ENCODE results near the gene TLR8. TPM values are rescaled to one million over a fixed set of nuclear protein-coding genes. Genes with fewer than 3 reads are reported as not detected.
"Not testable (repeated sequence)": the region's sequence is repeated elsewhere in the genome, so short reads cannot be mapped to it uniquely, and the experiment has no call there.

TLR8 gene
- total RNA-seq, 3 donors from 2014 or later = 0.29 to 2.3 (median 1.5) TPM

GRCh38 chrX:12961196-12961718 lies 54.8 kb downstream of the TLR8 start:
- no peak for ATAC-seq
- Histone ChIP-seq H3K9me3 (no peaks in the 10 kb centered on the region), H3K4me3 (no peak overlapping the region), H3K36me3 (ENCODE audit: low read depth) (no peaks in the 10 kb centered on the region), H3K4me1 (ENCODE audit: low read depth) (no peaks in the 10 kb centered on the region)
- intact Hi-C loops (cut with DNase I, micrococcal nuclease) = no loop called here
- DNase-seq = no peak
- TF ChIP-seq CTCF (IDR thresholded peaks at IDR 0.05) = no peak

GRCh38 chrX:12962041-12962504 lies 55.7 kb downstream of the TLR8 start:
- H3K36me3 ChIP-seq (ENCODE audit: low read depth) = no peaks in the 10 kb centered on the region
- no peaks in the 10 kb centered on the region for H3K9me3 ChIP-seq
- intact Hi-C loops (cut with DNase I, micrococcal nuclease) = no loop called here
- ATAC-seq = peak; percentile 29
- no peaks in the 10 kb centered on the region for H3K4me1 ChIP-seq (ENCODE audit: low read depth)
- no peak for TF ChIP-seq CTCF (IDR thresholded peaks at IDR 0.05)
- DNase-seq = no peak
- H3K4me3 ChIP-seq = no peak overlapping the region

- H3K36me3 ChIP-seq (ENCODE audit: low read depth); H3K4me3 ChIP-seq; H3K4me1 ChIP-seq (ENCODE audit: low read depth); intact Hi-C loops (cut with DNase I, micrococcal nuclease); H3K9me3 ChIP-seq; DNase-seq; ATAC-seq: not testable (repeated sequence)
Observed at GRCh38 chrX:12963210-12963850, 56.9 kb downstream of the TLR8 start.

GRCh38 chrX:12965131-12965940 lies 58.9 kb downstream of the TLR8 start:
- intact Hi-C loops (cut with DNase I, micrococcal nuclease) = no loop called here
- ATAC-seq = no peak

GRCh38 chrX:12966151-12966550 lies 59.7 kb downstream of the TLR8 start:
- Histone ChIP-seq H3K4me3 (no peak overlapping the region), H3K4me1 (ENCODE audit: low read depth) (peaks cover 2% of the 10 kb centered on the region), H3K36me3 (ENCODE audit: low read depth) (no peaks in the 10 kb centered on the region), H3K9me3 (no peaks in the 10 kb centered on the region)
- no peak for ATAC-seq
- no peak for DNase-seq
- intact Hi-C loops (cut with DNase I, micrococcal nuclease) = no loop called here
- TF ChIP-seq CTCF (IDR thresholded peaks at IDR 0.05) = no peak

More at GRCh38 chrX:12965131-12965940, 58.9 kb downstream of the TLR8 start:
- no peaks in the 10 kb centered on the region for H3K4me1 ChIP-seq (ENCODE audit: low read depth)
- no peak for TF ChIP-seq CTCF (IDR thresholded peaks at IDR 0.05)
- no peaks in the 10 kb centered on the region for H3K36me3 ChIP-seq (ENCODE audit: low read depth)
- no peaks in the 10 kb centered on the region for H3K9me3 ChIP-seq
- H3K4me3 ChIP-seq = no peak overlapping the region
- no peak for DNase-seq
